Thoracic aorta (tissue), 2 donors: ENCODE measurements around the gene MMP21. TPM values are rescaled to one million over a fixed set of nuclear protein-coding genes. Genes with fewer than 3 reads are reported as not detected.

ENCODE experiments used
- ATAC-seq: fragments of 150-250 bp; one replicate; pipeline ENCODE4 v1.8.0; 2017; ENCODE audit warnings: low read depth; ENCODE audit not compliant: insufficient number of reproducible peaks, low FRiP score
- DNase-seq: peaks from one replicate; pipeline ENCODE4 v3.0.0-alpha.2; 2020; ENCODE audit warnings: low spot score
- H3K27ac ChIP-seq, 2 donors: fragments of 200-600 bp; sonication (generic); 1 replicate in 1 of 2; 2 replicates in 1 of 2; pipeline ENCODE4 v1.5.1; 2016; ENCODE audit warnings: mild to moderate bottlenecking in 2 of 2, moderate library complexity in 2 of 2
- H3K27me3 ChIP-seq: fragments of 200-600 bp; sonication (generic); replicated peaks from 2 replicates; pipeline ENCODE4 v1.6.0; 2016; ENCODE audit warnings: mild to moderate bottlenecking; ENCODE audit not compliant: insufficient read depth
- H3K36me3 ChIP-seq: fragments of 200-600 bp; sonication (generic); one replicate; pipeline ENCODE4 v1.5.1; 2016
- H3K4me1 ChIP-seq, 2 donors: fragments of 200-600 bp; sonication (generic); 1 replicate in 1 of 2; 2 replicates in 1 of 2; pipeline versions ENCODE4 v1.5.1 to v1.6.0; 2016; ENCODE audit warnings: low read depth in 2 of 2, mild to moderate bottlenecking in 1 of 2; ENCODE audit not compliant: control insufficient read depth in 1 of 2
- H3K4me3 ChIP-seq: fragments of 200-600 bp; sonication (generic); 2 replicates; pipeline ENCODE4 v1.5.1; 2016; ENCODE audit warnings: mild to moderate bottlenecking
- H3K9me3 ChIP-seq: fragments of 200-600 bp; sonication (generic); 2 replicates; pipeline ENCODE4 v1.5.1; 2016
- CTCF ChIP-seq: fragments of 200-600 bp; sonication (generic); IDR thresholded peaks from one replicate; pipeline ENCODE4 v1.5.1; 2019; ENCODE audit warnings: antibody characterized with exemption
- total RNA-seq, 2 donors: library from RNA; depleted of rRNA; stranded (reverse); fragments of >200 nt; gene quantifications; one replicate each; pipeline versions ENCODE4 v1.1.0 to v1.2.3, GENCODE V29; 2016

Gene MMP21
- total RNA-seq, 2 donors from 2014 or later: not detected

GRCh38 chr10:125799451-125800182 lies 24.0 kb upstream of the MMP21 start:
- H3K9me3 ChIP-seq: no peaks in the 10 kb centered on the region
- peaks cover 36% of the 10 kb centered on the region for H3K36me3 ChIP-seq
- no peaks in the 10 kb centered on the region for H3K27me3 ChIP-seq
- no peak overlapping the region for H3K4me3 ChIP-seq
- H3K4me1 ChIP-seq: no peaks in the 10 kb centered on the region
- TF ChIP-seq CTCF: no peak
- DNase-seq (no peak), ATAC-seq (no peak)
- no peak overlapping the region for H3K27ac ChIP-seq

GRCh38 chr10:125797994-125798662 lies 22.5 kb upstream of the MMP21 start:
- H3K4me3 ChIP-seq: no peak overlapping the region
- no peaks in the 10 kb centered on the region for H3K9me3 ChIP-seq
- DNase-seq (no peak), ATAC-seq (no peak)
- TF ChIP-seq CTCF: no peak
- no peaks in the 10 kb centered on the region for H3K27me3 ChIP-seq
- H3K27ac ChIP-seq: no peak overlapping the region
- peaks cover 37% of the 10 kb centered on the region for H3K36me3 ChIP-seq
- no peaks in the 10 kb centered on the region for H3K4me1 ChIP-seq

GRCh38 chr10:125797424-125797823 lies 21.8 kb upstream of the MMP21 start:
- no peak for DNase-seq
- no peak overlapping the region for H3K27ac ChIP-seq
- no peak overlapping the region for H3K4me3 ChIP-seq
- H3K27me3 ChIP-seq: no peaks in the 10 kb centered on the region
- no peak for ATAC-seq
- H3K4me1 ChIP-seq: no peaks in the 10 kb centered on the region
- H3K36me3 ChIP-seq: peaks cover 43% of the 10 kb centered on the region
- no peaks in the 10 kb centered on the region for H3K9me3 ChIP-seq
- no peak for TF ChIP-seq CTCF

- Histone ChIP-seq H3K27me3 (no peaks in the 10 kb centered on the region), H3K4me3 (no peak overlapping the region), H3K36me3 (peaks cover 42% of the 10 kb centered on the region), H3K27ac (no peak overlapping the region), H3K4me1 (no peaks in the 10 kb centered on the region), H3K9me3 (no peaks in the 10 kb centered on the region)
- DNase-seq (no peak), ATAC-seq (no peak)
- no peak for TF ChIP-seq CTCF
These were observed 20.1 kb upstream of the MMP21 start for GRCh38 chr10:125795637-125796190.

- no peak overlapping the region for H3K4me3 ChIP-seq
- no peak for DNase-seq
- no peak for ATAC-seq
- no peak overlapping the region for H3K27ac ChIP-seq
- TF ChIP-seq CTCF: no peak
- H3K36me3 ChIP-seq: peaks cover 42% of the 10 kb centered on the region
- H3K4me1 ChIP-seq: no peaks in the 10 kb centered on the region
- H3K27me3 ChIP-seq: no peaks in the 10 kb centered on the region
- no peaks in the 10 kb centered on the region for H3K9me3 ChIP-seq
These were observed 19.5 kb upstream of the MMP21 start for GRCh38 chr10:125795128-125795527.
